Hepatocyte (in vitro differentiated cells): ENCODE results near the gene WDPCP.

ENCODE experiments used
- EZH2 ChIP-seq: fragments of 200-600 bp; sonication (generic); IDR thresholded peaks from 2 replicates; pipeline ENCODE4 v1.6.1; 2016; ENCODE audit warnings: antibody characterized with exemption, mild to moderate bottlenecking, borderline replicate concordance
- EZH2phosphoT487 ChIP-seq: fragments of 200-600 bp; sonication (generic); IDR thresholded peaks from one replicate; pipeline ENCODE4 v1.6.1; 2018; ENCODE audit warnings: antibody characterized with exemption, mild to moderate bottlenecking, low read depth, moderate library complexity; ENCODE audit not compliant: unreplicated experiment, severe bottlenecking
- TF ChIP-seq, protein P1 (sequence below): fragments of 200-600 bp; sonication (generic); IDR thresholded peaks from 2 replicates; pipeline ENCODE4 v1.5.1; 2016; ENCODE audit warnings: antibody characterized with exemption, mild to moderate bottlenecking; ENCODE audit not compliant: poor library complexity

DNA sequence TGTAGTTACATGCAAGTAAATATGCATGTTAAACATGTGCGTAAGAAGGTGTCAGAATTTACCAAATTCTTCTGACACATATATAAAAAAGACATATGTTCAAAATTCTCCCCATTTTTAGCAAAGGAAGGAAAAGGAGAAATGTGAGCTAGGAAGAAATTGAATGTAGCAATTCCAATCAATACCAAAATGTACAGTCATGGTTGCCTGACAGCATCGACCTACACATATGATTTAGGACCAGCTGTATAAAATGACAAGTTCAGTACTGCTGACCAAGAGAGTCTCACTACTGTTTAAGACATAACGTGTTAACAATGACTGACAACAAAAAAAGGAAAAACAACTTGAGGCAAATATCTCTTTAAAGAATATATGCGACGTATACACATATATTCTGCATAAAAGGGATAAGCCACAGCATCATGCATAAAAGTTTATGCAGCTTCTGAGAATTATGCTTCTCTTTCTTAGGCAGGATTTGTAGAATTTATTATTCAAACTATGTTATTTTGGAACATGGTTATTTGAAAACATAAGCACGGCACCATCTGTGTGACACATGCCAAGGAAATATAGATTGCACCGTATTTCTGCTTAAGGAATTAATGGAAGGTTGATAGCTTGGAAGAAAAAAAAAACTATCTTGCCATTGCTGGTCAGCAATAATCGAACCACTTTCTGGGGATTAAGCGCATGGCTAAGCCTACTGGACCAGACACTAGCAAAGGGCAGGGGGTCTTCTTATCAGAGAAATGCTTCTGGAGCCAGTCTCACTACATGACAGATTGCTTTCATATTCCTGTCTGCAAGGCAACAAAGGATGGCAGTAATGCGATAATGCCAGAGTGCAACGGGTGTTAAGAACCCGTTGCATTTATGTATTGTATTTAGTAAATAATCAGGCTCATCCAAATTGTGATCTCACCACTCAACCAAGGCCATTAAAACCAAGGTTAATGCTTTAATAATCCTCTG is 154.0 kb downstream of the WDPCP start:
- TF ChIP-seq, protein P1, sequence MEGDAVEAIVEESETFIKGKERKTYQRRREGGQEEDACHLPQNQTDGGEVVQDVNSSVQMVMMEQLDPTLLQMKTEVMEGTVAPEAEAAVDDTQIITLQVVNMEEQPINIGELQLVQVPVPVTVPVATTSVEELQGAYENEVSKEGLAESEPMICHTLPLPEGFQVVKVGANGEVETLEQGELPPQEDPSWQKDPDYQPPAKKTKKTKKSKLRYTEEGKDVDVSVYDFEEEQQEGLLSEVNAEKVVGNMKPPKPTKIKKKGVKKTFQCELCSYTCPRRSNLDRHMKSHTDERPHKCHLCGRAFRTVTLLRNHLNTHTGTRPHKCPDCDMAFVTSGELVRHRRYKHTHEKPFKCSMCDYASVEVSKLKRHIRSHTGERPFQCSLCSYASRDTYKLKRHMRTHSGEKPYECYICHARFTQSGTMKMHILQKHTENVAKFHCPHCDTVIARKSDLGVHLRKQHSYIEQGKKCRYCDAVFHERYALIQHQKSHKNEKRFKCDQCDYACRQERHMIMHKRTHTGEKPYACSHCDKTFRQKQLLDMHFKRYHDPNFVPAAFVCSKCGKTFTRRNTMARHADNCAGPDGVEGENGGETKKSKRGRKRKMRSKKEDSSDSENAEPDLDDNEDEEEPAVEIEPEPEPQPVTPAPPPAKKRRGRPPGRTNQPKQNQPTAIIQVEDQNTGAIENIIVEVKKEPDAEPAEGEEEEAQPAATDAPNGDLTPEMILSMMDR = no peak
- TF ChIP-seq EZH2phosphoT487 (no peak), EZH2 (no peak)
